K562 (cell line): ENCODE data around the gene ATP5MG. TPM values are rescaled to one million over a fixed set of nuclear protein-coding genes. Genes with fewer than 3 reads are reported as not detected.
A peak's percentile ranks its signal among the peaks of the same experiment; 100 is the strongest.

Source experiments
- CXXC5 ChIP-seq: fragments of 250-450 bp; sonication (Bioruptor Pico); IDR thresholded peaks from 2 replicates; pipeline ENCODE4 v1.8.0; 2022; ENCODE audit warnings: inconsistent platforms, mild to moderate bottlenecking, moderate library complexity
- ETV6 ChIP-seq, 3 experiments: fragments of 150-350 bp in 1 of 3; sonication (generic) in 1 of 3; formaldehyde crosslinking in 1 of 3; IDR thresholded peaks; 2 replicates each; pipeline versions ENCODE4 v1.6.1 to v1.8.0; 2014 to 2022; ENCODE audit warnings: borderline replicate concordance in 2 of 3, low read depth in 2 of 3, antibody characterized with exemption in 1 of 3, low read length in 1 of 3, mild to moderate bottlenecking in 1 of 3, missing genetic modification reagents in 1 of 3
- HNRNPK ChIP-seq: fragments of 200-400 bp; formaldehyde crosslinking; IDR thresholded peaks from one replicate; pipeline ENCODE4 v1.6.1; 2018; ENCODE audit warnings: mild to moderate bottlenecking, low read depth, low read length; ENCODE audit not compliant: poor library complexity, severe bottlenecking
- JUND ChIP-seq, 2 experiments: IDR thresholded peaks; 2 replicates in 1 of 2; 3 replicates in 1 of 2; pipeline ENCODE4 v1.6.1; 2011; ENCODE audit warnings: borderline replicate concordance in 2 of 2, low read depth in 2 of 2, low read length in 2 of 2, improper control_type of control experiment in 1 of 2, missing biosample characterization in 1 of 2, missing genetic modification characterization in 1 of 2, missing genetic modification reagents in 1 of 2
- PHB2 ChIP-seq: fragments of 450-650 bp; IDR thresholded peaks from 2 replicates; pipeline ENCODE4 v1.6.1; 2017; ENCODE audit warnings: low read depth
- PHF8 ChIP-seq: fragments of 200-600 bp; sonication (generic); IDR thresholded peaks from 2 replicates; pipeline ENCODE4 v1.6.1; 2012; ENCODE audit warnings: mixed run types, mild to moderate bottlenecking, inconsistent platforms, low read length, moderate library complexity, borderline replicate concordance
- SMARCA4 ChIP-seq: fragments of 450-650 bp; IDR thresholded peaks from 2 replicates; pipeline ENCODE4 v1.6.1; 2016
- ZNF24 ChIP-seq: fragments of 450-650 bp; IDR thresholded peaks from 2 replicates; pipeline ENCODE4 v1.6.1; 2016
- ZNF318 ChIP-seq, 2 experiments: fragments of 450-650 bp; IDR thresholded peaks; 2 replicates each; pipeline ENCODE4 v1.6.1; 2016; ENCODE audit warnings: mild to moderate bottlenecking in 2 of 2, borderline replicate concordance in 1 of 2, low read depth in 1 of 2, moderate library complexity in 1 of 2
- ZNF717 ChIP-seq: fragments of 250-450 bp; sonication (Bioruptor Pico); IDR thresholded peaks from 2 replicates; pipeline ENCODE4 v1.5.0; 2021
- polyA plus RNA-seq, 8 experiments: library from polyadenylated mRNA; depleted of rRNA in 4 of 8; stranded (reverse) in 5 of 8; unstranded in 3 of 8; fragments of >200 nt; fragmentation: Nextera tagmentation in 2 of 8; fragmentation: Illumina TruSeq in 1 of 8; extraction: Ambion mirVana in 2 of 8; extraction: Trizol in 1 of 8; gene quantifications; 2 replicates each; pipeline versions ENCODE4 v1.2.1 to v1.2.3, GENCODE V29; 2011 to 2014; ENCODE audit warnings: inconsistent platforms in 1 of 8, missing spikeins in 1 of 8
- total RNA-seq, 7 experiments: library from RNA; depleted of rRNA in 6 of 7; stranded (reverse); fragments of >200 nt in 6 of 7; fragmentation: Illumina TruSeq in 2 of 7; extraction: Trizol in 2 of 7; gene quantifications; 2 replicates each; pipeline versions ENCODE4 v1.2.1 to v1.2.3, GENCODE V29; 2011 to 2021; ENCODE audit warnings: low replicate concordance in 1 of 7
- TF ChIP-seq, protein P1 (sequence below): fragments of 250-450 bp; sonication (Bioruptor Pico); IDR thresholded peaks from 2 replicates; pipeline ENCODE4 v1.8.0; 2021; ENCODE audit warnings: moderate library complexity, mild to moderate bottlenecking, inconsistent platforms
- TF ChIP-seq, protein P2 (sequence below): sonication (generic); formaldehyde crosslinking; IDR thresholded peaks from 2 replicates; pipeline ENCODE4 v1.8.1; 2023; ENCODE audit warnings: mild to moderate bottlenecking, missing genetic modification reagents, moderate library complexity
- TF ChIP-seq, protein P3 (sequence below), 2 experiments: fragments of 200-800 bp in 1 of 2; sonication (Bioruptor generic) in 1 of 2; sonication (generic) in 1 of 2; formaldehyde crosslinking in 1 of 2; IDR thresholded peaks in 1 of 2; conservative IDR thresholded peaks in 1 of 2; 2 replicates each; pipeline versions ENCODE4 v1.5.0 to v1.6.1; 2016 to 2020; ENCODE audit warnings: missing compliant biosample characterization in 1 of 2, missing genetic modification characterization in 1 of 2, missing genetic modification reagents in 1 of 2

The ATP5MG gene
- total and polyA plus RNA-seq, 9 of the 15 experiments (the other 6 are each of a cell fraction or from before 2014, with no cell fraction given), result 301 to 2,138 (median 434) TPM

- TF ChIP-seq ZNF318 (IDR thresholded peaks at IDR 0.05; ENCODE audit: borderline replicate concordance in 1 of 2, low read depth in 1 of 2), result no peak
- TF ChIP-seq CXXC5 (CRISPR knock-in tag), result no peak
- no peak for TF ChIP-seq ETV6 (IDR thresholded peaks at IDR 0.05; ENCODE audit: borderline replicate concordance in 1 of 2, low read depth in 2 of 2, low read length in 1 of 2)
- TF ChIP-seq ETV6 (CRISPR knock-in tag; IDR thresholded peaks at IDR 0.05; ENCODE audit: borderline replicate concordance), result no peak
- TF ChIP-seq, protein P1, sequence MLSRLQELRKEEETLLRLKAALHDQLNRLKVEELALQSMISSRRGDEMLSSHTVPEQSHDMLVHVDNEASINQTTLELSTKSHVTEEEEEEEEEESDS, result no peak
- peak; percentile 59; the same call in 1 of the 2 replicates for TF ChIP-seq PHB2
- TF ChIP-seq SMARCA4, result peak; percentile 70
- TF ChIP-seq JUND (IDR thresholded peaks at IDR 0.05; ENCODE audit: borderline replicate concordance, low read depth, low read length), result peak; percentile 34; the same call in 1 of the 2 replicates
- no peak; the same call in 2 of the 3 replicates for TF ChIP-seq JUND (tag; IDR thresholded peaks at IDR 0.05; ENCODE audit: borderline replicate concordance, low read depth, low read length)
- TF ChIP-seq, protein P2, sequence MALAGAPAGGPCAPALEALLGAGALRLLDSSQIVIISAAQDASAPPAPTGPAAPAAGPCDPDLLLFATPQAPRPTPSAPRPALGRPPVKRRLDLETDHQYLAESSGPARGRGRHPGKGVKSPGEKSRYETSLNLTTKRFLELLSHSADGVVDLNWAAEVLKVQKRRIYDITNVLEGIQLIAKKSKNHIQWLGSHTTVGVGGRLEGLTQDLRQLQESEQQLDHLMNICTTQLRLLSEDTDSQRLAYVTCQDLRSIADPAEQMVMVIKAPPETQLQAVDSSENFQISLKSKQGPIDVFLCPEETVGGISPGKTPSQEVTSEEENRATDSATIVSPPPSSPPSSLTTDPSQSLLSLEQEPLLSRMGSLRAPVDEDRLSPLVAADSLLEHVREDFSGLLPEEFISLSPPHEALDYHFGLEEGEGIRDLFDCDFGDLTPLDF (CRISPR knock-in tag), result no peak
- TF ChIP-seq ZNF24, result no peak
- TF ChIP-seq, protein P3, sequence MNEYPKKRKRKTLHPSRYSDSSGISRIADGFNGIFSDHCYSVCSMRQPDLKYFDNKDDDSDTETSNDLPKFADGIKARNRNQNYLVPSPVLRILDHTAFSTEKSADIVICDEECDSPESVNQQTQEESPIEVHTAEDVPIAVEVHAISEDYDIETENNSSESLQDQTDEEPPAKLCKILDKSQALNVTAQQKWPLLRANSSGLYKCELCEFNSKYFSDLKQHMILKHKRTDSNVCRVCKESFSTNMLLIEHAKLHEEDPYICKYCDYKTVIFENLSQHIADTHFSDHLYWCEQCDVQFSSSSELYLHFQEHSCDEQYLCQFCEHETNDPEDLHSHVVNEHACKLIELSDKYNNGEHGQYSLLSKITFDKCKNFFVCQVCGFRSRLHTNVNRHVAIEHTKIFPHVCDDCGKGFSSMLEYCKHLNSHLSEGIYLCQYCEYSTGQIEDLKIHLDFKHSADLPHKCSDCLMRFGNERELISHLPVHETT (CRISPR knock-in tag; conservative IDR thresholded peaks at IDR 0.05 in 1 of 2, IDR thresholded peaks at IDR 0.05 in 1 of 2), result no peak
- no peak for TF ChIP-seq HNRNPK
- no peak for TF ChIP-seq ZNF717 (CRISPR knock-in tag)
- TF ChIP-seq PHF8, result 0 out of 2 replicates have a peak, but pooled peaks have one; percentile 2
Observed at GRCh38 chr11:118437208-118438125, 36.1 kb downstream of the ATP5MG start (continued).
